ENCODE measurements around the gene RAB34. TPM values are rescaled to one million over a fixed set of nuclear protein-coding genes. Genes with fewer than 3 reads are reported as not detected.

Gene RAB34
- total RNA-seq (2022; extraction: Qiagen RNA extraction; ENCODE audit: low read depth): 209 to 253 TPM (median 243 TPM) in 5 replicates

GRCh38 chr17:28717578-28718332, at the start of gene RAB34:
TSS of gene RAB34 (minus strand) at chr17:28717868. CDS start at chr17:28717266, 602 bp downstream.

GRCh38 chr17:28743243-28744103, 25.8 kb upstream of the RAB34 start, which contains the start of gene TRAF4:
TSS of gene TRAF4 (plus strand) at chr17:28744011. CDS start at chr17:28744113, 102 bp downstream.

GRCh38 chr17:28728364-28729200, 10.9 kb upstream of the RAB34 start, which contains the start of gene NEK8:
TSS of gene NEK8 (plus strand) at chr17:28728788. CDS start at chr17:28728814, 26 bp downstream.

GRCh38 chr17:28726226-28726626, 8.6 kb upstream of the RAB34 start, which contains the start of gene TLCD1:
TSS of gene TLCD1 (minus strand) at chr17:28726233. CDS start at chr17:28726097, 136 bp downstream.

GRCh38 chr17:28711723-28712031, 6.0 kb downstream of the RAB34 start, which contains the start of gene PROCA1:
TSS of gene PROCA1 (minus strand) at chr17:28711888. CDS start at chr17:28711660, 228 bp downstream.

Other genes with a start within 250 kb of the RAB34 start
- gene SLC13A2, start 244.2 kb downstream of the RAB34 start, total RNA-seq (2022; extraction: Qiagen RNA extraction; ENCODE audit: low read depth): 0.08 to 0.20 TPM (median 0.16 TPM) in 5 replicates
- gene FOXN1, start 211.5 kb downstream of the RAB34 start, total RNA-seq (2022; extraction: Qiagen RNA extraction; ENCODE audit: low read depth): 0.05 to 0.07 TPM in 2 of 5 replicates, not detected in the others
- 21.0 to 36.1 TPM (median 33.5 TPM) in 5 replicates for gene UNC119, start 165.2 kb downstream of the RAB34 start, total RNA-seq (2022; extraction: Qiagen RNA extraction; ENCODE audit: low read depth)
- 53.5 to 67.3 TPM (median 60.9 TPM) in 5 replicates for gene PIGS, start 146.3 kb downstream of the RAB34 start, total RNA-seq (2022; extraction: Qiagen RNA extraction; ENCODE audit: low read depth)
- 2.0 to 3.2 TPM (median 2.1 TPM) in 5 replicates for gene ALDOC, start 141.0 kb downstream of the RAB34 start, total RNA-seq (2022; extraction: Qiagen RNA extraction; ENCODE audit: low read depth)
- gene SPAG5, start 118.8 kb downstream of the RAB34 start, total RNA-seq (2022; extraction: Qiagen RNA extraction; ENCODE audit: low read depth): 76.7 to 85.2 TPM (median 79.1 TPM) in 5 replicates
- 2.9 to 5.4 TPM (median 4.7 TPM) in 5 replicates for gene RSKR, start 103.7 kb downstream of the RAB34 start, total RNA-seq (2022; extraction: Qiagen RNA extraction; ENCODE audit: low read depth)
- gene BLTP2, start 72.7 kb downstream of the RAB34 start, total RNA-seq (2022; extraction: Qiagen RNA extraction; ENCODE audit: low read depth): 61.0 to 66.2 TPM (median 61.5 TPM) in 5 replicates
- gene SDF2, start 56.0 kb downstream of the RAB34 start, total RNA-seq (2022; extraction: Qiagen RNA extraction; ENCODE audit: low read depth): 67.9 to 89.2 TPM (median 82.9 TPM) in 5 replicates
- gene SUPT6H, start 55.7 kb downstream of the RAB34 start, total RNA-seq (2022; extraction: Qiagen RNA extraction; ENCODE audit: low read depth): 60.7 to 79.0 TPM (median 77.6 TPM) in 5 replicates
- 1.1 to 1.8 TPM (median 1.4 TPM) in 5 replicates for gene PROCA1, start 6.0 kb downstream of the RAB34 start, total RNA-seq (2022; extraction: Qiagen RNA extraction; ENCODE audit: low read depth)
- 1,899 to 3,039 TPM (median 2,180 TPM) in 5 replicates for gene RPL23A, start 2.1 kb upstream of the RAB34 start, total RNA-seq (2022; extraction: Qiagen RNA extraction; ENCODE audit: low read depth)
- gene TLCD1, start 8.4 kb upstream of the RAB34 start, total RNA-seq (2022; extraction: Qiagen RNA extraction; ENCODE audit: low read depth): 31.0 to 54.2 TPM (median 46.9 TPM) in 5 replicates
- 2.2 to 5.0 TPM (median 4.8 TPM) in 5 replicates for gene NEK8, start 10.9 kb upstream of the RAB34 start, total RNA-seq (2022; extraction: Qiagen RNA extraction; ENCODE audit: low read depth)
- 41.3 to 86.1 TPM (median 77.9 TPM) in 5 replicates for gene TRAF4, start 26.1 kb upstream of the RAB34 start, total RNA-seq (2022; extraction: Qiagen RNA extraction; ENCODE audit: low read depth)
- 26.8 to 41.1 TPM (median 35.3 TPM) in 5 replicates for gene FAM222B, start 124.9 kb upstream of the RAB34 start, total RNA-seq (2022; extraction: Qiagen RNA extraction; ENCODE audit: low read depth)
- gene ERAL1, start 137.1 kb upstream of the RAB34 start, total RNA-seq (2022; extraction: Qiagen RNA extraction; ENCODE audit: low read depth): 65.8 to 89.5 TPM (median 86.6 TPM) in 5 replicates
- gene FLOT2, start 179.9 kb upstream of the RAB34 start, total RNA-seq (2022; extraction: Qiagen RNA extraction; ENCODE audit: low read depth): 68.0 to 96.9 TPM (median 85.9 TPM) in 5 replicates
- 3.9 to 6.9 TPM (median 6.5 TPM) in 5 replicates for gene DHRS13, start 185.2 kb upstream of the RAB34 start, total RNA-seq (2022; extraction: Qiagen RNA extraction; ENCODE audit: low read depth)
- gene PHF12, start 233.7 kb upstream of the RAB34 start, total RNA-seq (2022; extraction: Qiagen RNA extraction; ENCODE audit: low read depth): 26.8 to 38.9 TPM (median 33.7 TPM) in 5 replicates